ENCODE data around the gene ACAP1.

ACAP1 gene

DNA sequence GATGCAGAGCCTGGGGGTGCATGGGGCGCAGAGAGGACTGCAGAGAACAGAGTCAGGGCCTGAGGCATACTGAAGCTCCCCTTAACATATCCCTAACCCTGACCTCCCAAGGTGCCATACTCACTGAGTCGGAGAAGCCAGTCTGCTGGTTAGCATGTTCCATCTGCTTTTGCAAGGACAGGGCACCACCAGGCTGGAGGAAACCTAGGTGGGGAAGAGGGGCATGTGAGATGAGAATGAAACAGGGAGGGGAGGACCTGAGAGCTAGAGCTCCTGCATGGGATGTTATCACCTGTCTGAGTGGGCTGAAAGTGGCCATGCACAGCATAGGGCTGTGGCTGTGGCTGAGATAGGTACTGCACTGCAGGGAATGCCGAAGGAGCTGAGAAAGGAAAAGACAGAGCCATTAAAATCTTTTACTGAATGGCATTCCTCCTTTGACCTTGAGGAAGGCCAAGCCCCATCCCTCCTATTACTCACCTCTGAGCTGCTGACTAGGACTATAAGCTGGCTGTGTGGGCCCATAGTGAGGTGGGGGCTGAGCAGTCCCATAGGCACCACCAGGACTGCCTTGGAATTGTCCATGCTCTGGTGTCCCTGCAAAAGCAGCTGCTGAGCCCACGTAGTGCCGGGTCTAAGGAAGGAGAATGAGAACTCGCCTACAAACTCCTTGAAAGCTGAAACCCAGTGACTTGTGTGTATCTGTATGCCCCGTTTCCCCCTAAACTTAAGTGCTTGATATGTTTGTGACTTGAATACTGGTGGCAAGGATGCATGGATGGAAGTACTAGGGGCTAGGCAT is 23.0 kb upstream of the ACAP1 start:
- DNase-seq (ENCODE audit: low read depth), result no peak
- no peak overlapping the region for H3K4me3 ChIP-seq (ENCODE audit: low read depth, low read length)

GRCh38 chr17:7313890-7314718 is 22.2 kb upstream of the ACAP1 start:
- peak overlapping the region; percentile 83 for H3K4me3 ChIP-seq (ENCODE audit: low read depth, low read length)
- TF ChIP-seq, protein P1, sequence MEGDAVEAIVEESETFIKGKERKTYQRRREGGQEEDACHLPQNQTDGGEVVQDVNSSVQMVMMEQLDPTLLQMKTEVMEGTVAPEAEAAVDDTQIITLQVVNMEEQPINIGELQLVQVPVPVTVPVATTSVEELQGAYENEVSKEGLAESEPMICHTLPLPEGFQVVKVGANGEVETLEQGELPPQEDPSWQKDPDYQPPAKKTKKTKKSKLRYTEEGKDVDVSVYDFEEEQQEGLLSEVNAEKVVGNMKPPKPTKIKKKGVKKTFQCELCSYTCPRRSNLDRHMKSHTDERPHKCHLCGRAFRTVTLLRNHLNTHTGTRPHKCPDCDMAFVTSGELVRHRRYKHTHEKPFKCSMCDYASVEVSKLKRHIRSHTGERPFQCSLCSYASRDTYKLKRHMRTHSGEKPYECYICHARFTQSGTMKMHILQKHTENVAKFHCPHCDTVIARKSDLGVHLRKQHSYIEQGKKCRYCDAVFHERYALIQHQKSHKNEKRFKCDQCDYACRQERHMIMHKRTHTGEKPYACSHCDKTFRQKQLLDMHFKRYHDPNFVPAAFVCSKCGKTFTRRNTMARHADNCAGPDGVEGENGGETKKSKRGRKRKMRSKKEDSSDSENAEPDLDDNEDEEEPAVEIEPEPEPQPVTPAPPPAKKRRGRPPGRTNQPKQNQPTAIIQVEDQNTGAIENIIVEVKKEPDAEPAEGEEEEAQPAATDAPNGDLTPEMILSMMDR (conservative IDR thresholded peaks at IDR 0.05; ENCODE audit: low read depth, low read length), result no peak
- peak; percentile 30 for DNase-seq (ENCODE audit: low read depth)

More for the DNA sequence above, 23.0 kb upstream of the ACAP1 start:
- TF ChIP-seq, protein P1 (conservative IDR thresholded peaks at IDR 0.05; ENCODE audit: low read depth, low read length), result peak; percentile 19

DNA sequence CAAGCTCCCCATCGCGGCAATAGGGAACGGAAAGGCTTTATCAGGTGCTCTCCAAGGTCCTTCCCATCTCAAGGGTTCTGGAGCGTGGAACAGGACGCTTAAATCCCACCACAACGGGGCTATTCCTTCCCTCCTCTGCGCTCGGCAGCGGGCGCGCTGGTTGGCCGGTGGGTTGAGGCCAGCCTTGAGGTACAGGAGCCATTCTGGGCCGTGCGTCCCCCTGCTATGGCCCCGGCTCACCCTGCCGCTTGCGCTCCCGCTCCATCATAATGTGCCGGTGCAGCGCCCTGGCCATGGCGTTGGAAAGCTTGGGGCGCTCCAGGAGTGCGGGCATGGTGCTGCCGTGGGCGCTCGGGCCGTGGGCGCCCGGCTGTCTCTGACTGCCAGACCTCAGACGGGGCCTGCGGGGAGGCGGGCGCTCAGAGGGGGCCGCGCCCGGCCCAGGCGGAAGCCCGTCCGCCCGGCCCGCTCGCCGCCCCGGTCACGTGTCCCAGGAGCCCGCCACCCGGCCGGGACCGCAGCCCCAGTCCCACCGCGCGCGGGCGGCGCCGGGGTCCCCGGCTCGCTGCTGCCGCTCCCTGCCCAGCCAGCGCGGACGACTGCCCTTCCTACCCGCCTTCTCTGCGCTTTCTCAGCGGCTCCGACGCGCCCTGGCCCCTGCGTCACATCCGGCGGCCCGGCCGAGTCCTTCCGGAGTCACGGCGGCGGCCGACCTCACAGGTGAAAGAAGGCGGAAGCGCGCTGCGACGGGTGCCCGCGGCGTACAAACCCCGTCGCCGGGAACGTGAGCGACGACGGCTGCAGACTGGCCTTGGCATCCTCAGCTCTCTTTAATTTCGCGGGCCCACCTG is 21.4 kb upstream of the ACAP1 start, which contains the start of gene GPS2:
TSS of gene GPS2 (minus strand) at position 642 of the 851 bp plus-strand sequence. CDS start at position 334, 308 bp downstream.
- H3K4me3 ChIP-seq (ENCODE audit: low read depth, low read length), result peak within 1 kb of the TSS; percentile 83
- TF ChIP-seq, protein P1 (conservative IDR thresholded peaks at IDR 0.05; ENCODE audit: low read depth, low read length), result no peak
- DNase-seq (ENCODE audit: low read depth), result peak; percentile 82

DNA sequence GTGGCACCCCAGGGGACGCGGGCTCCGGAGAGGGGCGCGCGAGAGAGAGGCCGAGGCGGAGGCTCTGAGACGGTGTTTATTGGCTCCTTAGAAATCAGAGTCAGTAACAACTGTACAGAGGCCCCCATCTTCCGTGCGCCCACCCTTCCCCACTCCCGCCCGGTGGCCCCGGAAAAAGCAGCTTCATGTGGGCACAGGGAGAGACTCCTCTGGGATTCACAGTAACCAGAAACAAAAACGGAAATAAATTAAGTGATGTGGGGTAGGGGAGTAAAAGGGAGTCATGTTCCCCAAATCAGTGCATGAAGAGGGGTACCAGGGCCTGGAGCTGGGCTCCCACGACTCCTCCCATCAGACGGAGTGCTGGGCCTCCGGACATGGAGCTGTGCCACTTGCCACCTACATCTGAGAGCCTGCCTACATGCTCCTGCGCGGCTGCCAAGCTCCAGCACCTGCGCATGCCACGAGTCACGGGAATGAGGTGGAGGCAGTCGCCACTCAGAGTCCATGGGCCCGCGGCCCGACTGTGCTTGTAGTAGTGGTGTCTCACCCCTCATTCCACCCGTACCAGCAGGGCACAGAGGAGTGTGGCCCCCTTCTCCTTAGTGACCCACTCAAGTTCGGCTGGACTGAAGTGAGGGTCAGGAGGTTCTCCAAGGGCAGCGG is 20.6 kb upstream of the ACAP1 start:
- no peak for DNase-seq (ENCODE audit: low read depth)
- TF ChIP-seq, protein P1 (conservative IDR thresholded peaks at IDR 0.05; ENCODE audit: low read depth, low read length), result no peak
- peak overlapping the region; percentile 83 for H3K4me3 ChIP-seq (ENCODE audit: low read depth, low read length)

DNA sequence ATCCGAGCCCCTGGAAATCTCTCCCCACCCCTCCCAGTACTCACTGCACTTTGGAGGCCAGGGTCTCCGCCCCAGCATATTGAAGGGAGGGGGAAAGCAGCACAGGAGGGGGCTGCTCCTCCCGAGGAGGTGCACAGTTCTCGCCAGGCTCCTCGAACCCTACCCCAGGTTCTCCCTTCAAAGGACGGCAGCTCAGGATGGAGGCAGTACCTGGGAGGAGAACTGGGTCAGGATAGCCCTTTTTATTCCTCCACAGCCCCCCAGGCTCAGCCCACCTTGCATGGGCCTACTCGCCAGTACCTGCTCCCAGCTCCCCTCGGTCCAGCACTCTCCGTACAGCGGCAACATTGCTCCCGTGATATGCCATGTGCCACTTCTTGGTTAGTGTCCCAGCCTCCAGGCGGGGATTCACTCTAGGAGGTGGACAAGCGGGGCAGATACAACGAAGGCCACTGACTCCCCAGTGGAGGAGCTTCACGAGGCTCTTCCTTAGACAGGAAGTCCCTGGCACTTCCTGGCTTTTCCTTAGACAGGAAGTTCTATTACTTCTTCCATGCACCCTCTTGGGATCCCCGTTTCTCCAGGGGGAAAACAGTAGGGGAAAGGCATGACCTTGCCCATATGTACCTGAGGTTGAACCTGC is 19.0 kb upstream of the ACAP1 start:
- H3K4me3 ChIP-seq (ENCODE audit: low read depth, low read length), result no peak overlapping the region
- TF ChIP-seq, protein P1 (conservative IDR thresholded peaks at IDR 0.05; ENCODE audit: low read depth, low read length), result no peak
- DNase-seq (ENCODE audit: low read depth), result no peak
